Measurements from ENCODE around the gene GNB1. TPM values are rescaled to one million over a fixed set of nuclear protein-coding genes. Genes with fewer than 3 reads are reported as not detected.

The GNB1 gene
- total and polyA plus RNA-seq, 10 of the 15 experiments (the other 5 are each of a cell fraction or from before 2014, with no cell fraction given): 23.0 to 392 (median 93.9) TPM

DNA sequence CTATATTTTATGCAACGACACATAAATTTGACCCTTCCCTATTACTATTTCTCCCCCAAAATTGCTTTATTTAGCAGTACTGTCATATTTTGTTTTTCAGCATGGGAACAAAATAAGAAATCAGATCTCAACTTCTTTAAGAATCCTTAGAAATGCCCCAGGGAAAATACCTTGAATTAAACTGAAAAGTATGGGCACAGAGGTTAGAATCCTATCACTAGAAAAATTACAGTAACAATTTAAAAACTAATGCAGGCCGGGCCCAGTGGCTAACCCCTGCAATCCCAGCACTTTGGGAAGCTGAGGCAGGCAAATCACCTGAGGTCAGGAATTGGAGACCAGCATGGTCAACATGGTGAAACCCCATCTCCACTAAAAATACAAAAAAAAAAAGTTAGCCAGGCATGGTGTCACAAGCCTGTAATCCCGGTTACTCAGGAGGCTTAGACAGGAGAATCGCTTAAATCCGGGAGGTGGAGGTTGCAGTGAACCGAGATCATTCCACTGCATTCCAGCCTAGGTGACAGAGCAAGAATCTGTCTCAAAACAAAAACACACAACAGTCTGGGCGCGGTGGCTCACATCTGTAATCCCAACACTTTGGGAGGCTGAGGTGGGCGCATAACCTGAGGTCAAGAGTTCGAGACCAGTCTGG lies 51.4 kb downstream of the GNB1 start:
- H3K4me2 ChIP-seq (ENCODE audit: control insufficient read depth, insufficient read depth): no peak overlapping the region
- FAIRE-seq (no peak), DNase-seq (ENCODE audit: low read depth, low spot score) (no peak), ATAC-seq (no peak)
- RAD21 ChIA-PET (ENCODE audit: unreplicated experiment): no interaction called here
- CTCF ChIA-PET: no interaction called here
- in situ Hi-C loops (cut with MboI): no loop called here
- H3K4me3 ChIP-seq: no peak overlapping the region
- BruUV-seq (replicated peaks): no TSS peak
- peaks cover 49% of the 10 kb centered on the region for H3K4me1 ChIP-seq (ENCODE audit: control insufficient read depth, insufficient read depth, low read length)
- H4K20me1 ChIP-seq (ENCODE audit: control insufficient read depth, insufficient read depth): no peaks in the 10 kb centered on the region; the same call in 1 of the 2 replicates
- peaks cover 1 to 15% of the 10 kb centered on the region in 2 experiments; a peak in 3 of 4 replicates for H3K36me3 ChIP-seq (ENCODE audit: control insufficient read depth in 2 of 2, insufficient read depth in 2 of 2, low read length in 1 of 2)
- 96% methylated on average over 10 of the region's 10 CpGs for WGBS (ENCODE audit: insufficient coverage, insufficient replicate concordance, low lambda C conversion rate, missing lambda C conversion rate)
- no peaks in the 10 kb centered on the region for H3K9me3 ChIP-seq (replicated peaks; ENCODE audit: control insufficient read depth, insufficient read depth, low read length)
- no peak overlapping the region for H3K9ac ChIP-seq (ENCODE audit: control insufficient read depth, insufficient read depth, low read length)
- peaks cover 76% of the 10 kb centered on the region for H3K79me2 ChIP-seq (ENCODE audit: control insufficient read depth, insufficient read depth, low read length)
- H3K27ac ChIP-seq (ENCODE audit: control insufficient read depth, insufficient read depth): no peak overlapping the region
- no peak overlapping the region for H2AFZ ChIP-seq (ENCODE audit: control insufficient read depth, low read depth, low read length)
- SMC1A ChIA-PET (ENCODE audit: uncharacterized antibody, unreplicated experiment): interaction anchor here (0.9 to 1.1 kb wide), 3 partner anchors 8 to 60 kb away, joined by 4 read pairs; no protein-coding TSS in a partner anchor
- H3K27me3 ChIP-seq (replicated peaks in 1 of 2; ENCODE audit: control insufficient read depth in 2 of 2, insufficient read depth in 2 of 2, low read length in 1 of 2): no peaks in the 10 kb centered on the region
- POLR2A ChIA-PET: interaction anchor here (0.7 to 1.6 kb wide), 2 partner anchors 13 to 22 kb away, joined by 3 read pairs; no protein-coding TSS in a partner anchor
- no peak for TF ChIP-seq SMARCA5 (IDR thresholded peaks at IDR 0.05)
- TF ChIP-seq NR2F1 (conservative IDR thresholded peaks at IDR 0.05): no peak
- no peak for TF ChIP-seq CEBPB (IDR thresholded peaks at IDR 0.05; ENCODE audit: borderline replicate concordance in 1 of 2, low read depth in 2 of 2, low read length in 2 of 2)
- TF ChIP-seq, protein P1, sequence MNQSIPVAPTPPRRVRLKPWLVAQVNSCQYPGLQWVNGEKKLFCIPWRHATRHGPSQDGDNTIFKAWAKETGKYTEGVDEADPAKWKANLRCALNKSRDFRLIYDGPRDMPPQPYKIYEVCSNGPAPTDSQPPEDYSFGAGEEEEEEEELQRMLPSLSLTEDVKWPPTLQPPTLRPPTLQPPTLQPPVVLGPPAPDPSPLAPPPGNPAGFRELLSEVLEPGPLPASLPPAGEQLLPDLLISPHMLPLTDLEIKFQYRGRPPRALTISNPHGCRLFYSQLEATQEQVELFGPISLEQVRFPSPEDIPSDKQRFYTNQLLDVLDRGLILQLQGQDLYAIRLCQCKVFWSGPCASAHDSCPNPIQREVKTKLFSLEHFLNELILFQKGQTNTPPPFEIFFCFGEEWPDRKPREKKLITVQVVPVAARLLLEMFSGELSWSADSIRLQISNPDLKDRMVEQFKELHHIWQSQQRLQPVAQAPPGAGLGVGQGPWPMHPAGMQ (IDR thresholded peaks at IDR 0.05; ENCODE audit: borderline replicate concordance): no peak
- no peak for TF ChIP-seq NR2C2 (IDR thresholded peaks at IDR 0.05; ENCODE audit: borderline replicate concordance, control insufficient read depth, insufficient read length, low read depth)
- intact Hi-C loops (cut with micrococcal nuclease; ENCODE audit: unreplicated experiment): no loop called here

Measured in GM12878 (cell line).